ENCODE data around the gene APC.

APC gene

DNA sequence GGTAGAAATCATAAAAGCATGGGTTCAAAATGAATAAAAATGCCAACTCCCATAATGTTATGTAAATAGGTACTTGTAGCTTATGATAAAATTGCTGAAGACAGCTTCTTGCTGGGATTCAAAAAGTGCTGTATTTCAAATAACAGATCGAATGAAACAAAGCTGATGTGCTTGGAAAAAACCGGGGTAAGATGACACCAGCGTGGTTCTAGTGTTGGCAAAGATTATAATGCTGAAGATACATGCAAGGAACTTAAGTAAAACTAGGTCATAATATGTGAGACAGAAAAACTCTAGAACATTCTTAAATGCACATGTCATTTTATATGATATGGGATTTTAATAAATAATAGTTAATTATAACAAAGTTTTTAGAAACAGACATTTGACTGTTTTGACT lies 44.4 kb upstream of the APC start:
- DNase-seq (ENCODE audit: low spot score) = no peak
- TF ChIP-seq CTCF (IDR thresholded peaks at IDR 0.05; ENCODE audit: borderline replicate concordance, control extremely low read depth, extremely low read depth, insufficient read depth, missing control alignments) = no peak
- in situ Hi-C loops (cut with MboI; ENCODE audit: low sequenced_read_pairs, unreplicated experiment) = no loop called here

GRCh38 chr5:112694853-112695709 lies 42.6 kb upstream of the APC start:
- DNase-seq (ENCODE audit: low spot score) = no peak
- no peak for TF ChIP-seq CTCF (IDR thresholded peaks at IDR 0.05; ENCODE audit: borderline replicate concordance, control extremely low read depth, extremely low read depth, insufficient read depth, missing control alignments)
- in situ Hi-C loops (cut with MboI; ENCODE audit: low sequenced_read_pairs, unreplicated experiment) = no loop called here

- no peak for TF ChIP-seq CTCF (IDR thresholded peaks at IDR 0.05; ENCODE audit: borderline replicate concordance, control extremely low read depth, extremely low read depth, insufficient read depth, missing control alignments)
- no peak for DNase-seq (ENCODE audit: low spot score)
- in situ Hi-C loops (cut with MboI; ENCODE audit: low sequenced_read_pairs, unreplicated experiment) = no loop called here
These were observed 40.9 kb upstream of the APC start for GRCh38 chr5:112696786-112697185.

- no peak for TF ChIP-seq CTCF (IDR thresholded peaks at IDR 0.05; ENCODE audit: borderline replicate concordance, control extremely low read depth, extremely low read depth, insufficient read depth, missing control alignments)
- DNase-seq (ENCODE audit: low spot score) = no peak
- in situ Hi-C loops (cut with MboI; ENCODE audit: low sequenced_read_pairs, unreplicated experiment) = no loop called here
These were observed 40.4 kb upstream of the APC start for GRCh38 chr5:112697322-112697721.

DNA sequence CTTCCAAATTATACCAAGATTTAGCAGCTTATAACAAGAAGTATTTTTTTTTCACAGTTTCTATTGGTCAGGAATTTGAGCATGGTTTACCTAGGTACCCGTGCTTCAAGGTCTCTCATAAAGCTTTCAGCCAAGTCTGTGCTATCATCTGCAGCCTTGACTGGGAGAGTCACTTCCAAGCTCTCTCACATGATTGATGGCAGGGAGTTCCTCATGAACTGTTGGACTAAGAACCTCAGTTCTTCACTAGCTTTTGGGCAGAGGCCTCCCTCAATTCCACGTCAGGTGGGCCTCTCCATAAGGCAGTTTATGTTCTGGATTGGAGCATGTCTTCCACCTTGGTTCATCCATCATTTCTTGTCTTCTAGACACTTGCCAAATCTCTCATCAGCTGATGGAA lies 39.9 kb upstream of the APC start:
- in situ Hi-C loops (cut with MboI; ENCODE audit: low sequenced_read_pairs, unreplicated experiment) = no loop called here
- no peak for TF ChIP-seq CTCF (IDR thresholded peaks at IDR 0.05; ENCODE audit: borderline replicate concordance, control extremely low read depth, extremely low read depth, insufficient read depth, missing control alignments)
- no peak for DNase-seq (ENCODE audit: low spot score)

GRCh38 chr5:112703866-112704820 lies 33.5 kb upstream of the APC start:
- DNase-seq (ENCODE audit: low spot score) = no peak
- in situ Hi-C loops (cut with MboI; ENCODE audit: low sequenced_read_pairs, unreplicated experiment) = no loop called here
- no peak for TF ChIP-seq CTCF (IDR thresholded peaks at IDR 0.05; ENCODE audit: borderline replicate concordance, control extremely low read depth, extremely low read depth, insufficient read depth, missing control alignments)

Data from GM13976 (cell line).